HT-29 (cell line): ENCODE data around the gene NPPA. TPM values are rescaled to one million over a fixed set of nuclear protein-coding genes. Genes with fewer than 3 reads are reported as not detected.
A peak's percentile ranks its signal among the peaks of the same experiment; 100 is the strongest.

ENCODE experiments used
- DNase-seq: peaks from one replicate; pipeline ENCODE4 v3.0.0-alpha.2; 2015; ENCODE audit warnings: low spot score
- total RNA-seq: library from RNA; depleted of rRNA; stranded (reverse); fragments of >200 nt; shearing (Covaris generic); gene quantifications from 2 replicates; pipeline ENCODE4 v1.2.3, GENCODE V29; 2014

The NPPA gene
- total RNA-seq, 1 experiment from 2014 or later: not detected

DNA sequence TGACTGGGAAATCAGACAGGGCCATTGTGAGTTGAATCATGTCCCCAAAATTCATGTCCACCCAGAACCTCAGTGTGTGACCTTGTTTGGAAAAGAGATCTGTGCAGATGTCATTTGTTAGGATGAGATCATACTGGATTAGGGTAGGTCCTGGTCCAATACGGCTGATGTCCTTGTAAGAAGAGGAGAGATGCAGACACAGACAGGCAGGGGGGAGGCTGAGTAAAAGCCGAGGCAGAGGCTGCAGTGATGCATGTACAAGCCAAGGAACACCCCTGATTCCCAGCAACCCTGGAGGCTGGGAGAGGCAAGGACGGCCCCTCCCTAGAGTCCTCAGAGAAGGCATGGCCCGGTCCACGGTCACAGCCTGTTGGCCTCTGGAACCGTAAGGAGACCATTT is 27.0 kb upstream of the NPPA start:
- DNase-seq: no peak

DNA sequence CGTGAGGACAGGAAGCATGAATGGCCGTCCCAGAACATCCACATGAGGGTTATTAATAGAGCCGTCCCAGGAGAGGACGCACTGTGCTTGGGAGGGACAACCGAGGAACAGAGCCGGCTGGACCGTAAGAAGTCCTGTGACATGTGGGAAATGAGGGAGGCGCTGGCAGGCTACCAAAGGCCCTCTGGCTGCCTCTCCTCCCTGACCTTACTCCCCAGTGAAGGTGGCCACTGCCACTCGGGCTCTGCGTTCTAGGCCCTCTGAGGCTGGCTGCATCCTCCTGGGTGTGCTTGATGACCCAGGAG is 26.6 kb upstream of the NPPA start:
- no peak for DNase-seq

DNA sequence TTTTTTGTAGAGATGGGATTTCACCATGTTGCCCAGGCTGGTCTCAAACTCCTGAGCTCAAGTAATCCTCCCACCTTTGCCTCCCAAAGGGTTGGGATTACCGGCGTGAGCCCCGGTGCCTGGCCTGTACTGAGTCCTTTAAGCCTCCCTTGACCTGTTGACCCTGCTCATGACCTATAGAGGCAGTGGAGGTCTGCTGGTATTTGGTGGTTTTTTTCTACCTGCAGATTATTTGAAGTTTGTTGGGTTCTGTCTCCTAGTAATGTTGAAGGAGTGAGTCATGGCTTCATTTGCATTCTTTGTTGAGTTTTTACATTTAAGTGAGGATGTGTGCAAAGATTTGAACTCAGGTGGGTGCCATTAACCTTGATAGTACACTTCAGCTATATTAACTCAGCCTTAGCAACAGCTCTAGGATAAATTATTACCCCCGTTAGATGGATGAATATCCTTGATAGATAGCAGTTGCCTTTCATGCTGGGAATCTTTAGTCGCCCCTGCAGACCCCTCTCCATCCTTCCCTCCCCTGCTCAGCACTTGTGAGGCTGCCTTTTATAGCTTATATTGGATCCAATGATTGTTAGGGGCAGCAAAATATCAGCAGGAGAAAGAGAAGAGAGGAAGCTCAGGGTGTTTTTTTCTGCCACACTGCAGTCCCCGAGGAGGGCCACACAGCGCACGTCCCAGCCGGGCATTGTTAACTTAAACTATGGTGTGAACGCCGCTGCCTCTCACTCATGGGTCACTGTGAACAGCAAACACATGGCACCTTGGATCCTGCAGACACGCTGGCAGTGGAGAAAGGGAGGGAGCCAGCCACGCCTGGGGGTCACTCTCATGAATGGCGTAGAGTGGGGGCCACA is 26.0 kb upstream of the NPPA start:
- no peak for DNase-seq

- DNase-seq: no peak
These were observed 25.0 kb upstream of the NPPA start for GRCh38 chr1:11872545-11872944.

- DNase-seq: no peak
These were observed 22.1 kb upstream of the NPPA start for GRCh38 chr1:11869650-11870207.

- DNase-seq: no peak
These were observed 21.5 kb upstream of the NPPA start for GRCh38 chr1:11869104-11869503.

- no peak for DNase-seq
These were observed 20.9 kb upstream of the NPPA start for GRCh38 chr1:11868331-11868980.

GRCh38 chr1:11862890-11863289 is 15.3 kb upstream of the NPPA start:
- no peak for DNase-seq

DNA sequence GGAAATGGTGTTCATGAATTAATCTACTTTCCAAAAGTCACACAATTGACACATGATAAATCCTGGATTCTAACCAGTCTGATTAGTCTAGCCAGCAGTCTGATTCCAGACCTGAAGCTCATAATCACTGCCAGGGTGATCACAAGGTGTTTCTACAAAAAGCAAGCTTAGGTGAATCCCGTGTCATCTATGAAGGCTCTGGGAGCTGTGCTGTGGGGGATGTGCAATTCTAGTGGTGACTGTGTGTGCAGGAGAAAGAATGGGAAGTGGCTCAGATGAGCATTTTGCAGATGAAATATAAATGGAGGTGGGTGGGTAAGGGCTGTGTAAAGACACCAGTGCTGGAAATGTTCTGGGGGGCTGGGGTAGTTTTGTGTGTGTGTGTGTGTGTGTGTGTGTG is 13.0 kb upstream of the NPPA start:
- no peak for DNase-seq

DNA sequence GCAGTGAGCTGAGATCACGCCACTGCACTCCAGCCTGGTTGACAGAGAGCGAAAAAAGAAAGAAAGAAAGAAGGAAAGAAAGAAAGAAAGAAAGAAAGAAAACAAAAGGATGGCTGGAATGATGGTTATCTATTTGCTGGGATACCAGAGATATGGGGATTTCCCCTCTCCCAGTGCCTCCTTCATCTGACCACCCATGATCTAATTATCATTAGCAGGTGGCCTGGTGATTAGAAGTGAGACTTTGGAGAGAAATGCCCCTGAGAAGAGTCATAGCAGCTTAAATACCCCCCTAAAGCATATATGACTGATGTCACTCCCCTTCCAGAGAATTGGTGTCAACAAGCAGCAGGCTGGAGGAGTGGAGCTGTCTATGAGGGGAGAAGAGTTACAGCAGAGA is 12.5 kb upstream of the NPPA start:
- no peak for DNase-seq

- peak; percentile 40 for DNase-seq
These were observed 11.6 kb upstream of the NPPA start for GRCh38 chr1:11858968-11859871.

DNA sequence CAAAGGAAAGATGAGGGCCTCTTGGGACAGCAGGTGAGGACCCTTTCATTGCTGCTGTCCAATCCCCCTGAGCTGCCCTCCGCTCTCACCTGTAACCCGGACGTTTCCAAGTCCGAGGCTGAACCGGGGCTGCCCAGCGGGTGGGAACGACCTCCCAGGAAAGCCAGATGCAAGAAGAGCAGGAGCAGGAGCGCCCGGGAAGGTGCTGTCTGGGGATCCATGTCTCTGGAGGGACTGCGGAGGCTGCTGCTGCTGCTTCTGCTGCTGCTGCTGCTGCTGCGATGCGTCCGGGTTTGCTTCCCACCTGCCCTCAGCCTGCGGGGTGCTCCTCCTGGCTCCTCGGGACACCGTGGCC is 11.0 kb upstream of the NPPA start, which contains the start of gene NPPB:
Gene NPPB, minus strand, starts transcription at position 333 of the 355 bp plus-strand sequence. Its CDS starts 112 bp downstream, at position 221.
- DNase-seq: no peak

DNA sequence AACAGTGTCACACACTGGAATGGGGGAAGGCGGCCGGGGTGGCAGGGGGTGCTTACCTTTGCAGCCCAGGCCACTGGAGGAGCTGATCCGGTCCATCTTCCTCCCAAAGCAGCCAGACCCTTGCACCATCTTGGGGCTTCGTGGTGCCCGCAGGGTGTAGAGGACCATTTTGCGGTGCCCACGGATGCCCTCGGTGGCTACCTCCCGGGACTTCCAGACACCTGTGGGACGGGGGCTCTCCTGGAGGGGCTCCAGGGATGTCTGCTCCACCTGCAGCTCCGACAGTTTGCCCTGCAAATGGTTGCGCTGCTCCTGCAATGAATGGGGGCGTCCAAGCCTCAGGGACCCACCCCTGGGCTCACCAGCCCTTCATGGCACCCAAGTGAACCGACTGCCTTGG is 10.6 kb upstream of the NPPA start:
- no peak for DNase-seq

DNA sequence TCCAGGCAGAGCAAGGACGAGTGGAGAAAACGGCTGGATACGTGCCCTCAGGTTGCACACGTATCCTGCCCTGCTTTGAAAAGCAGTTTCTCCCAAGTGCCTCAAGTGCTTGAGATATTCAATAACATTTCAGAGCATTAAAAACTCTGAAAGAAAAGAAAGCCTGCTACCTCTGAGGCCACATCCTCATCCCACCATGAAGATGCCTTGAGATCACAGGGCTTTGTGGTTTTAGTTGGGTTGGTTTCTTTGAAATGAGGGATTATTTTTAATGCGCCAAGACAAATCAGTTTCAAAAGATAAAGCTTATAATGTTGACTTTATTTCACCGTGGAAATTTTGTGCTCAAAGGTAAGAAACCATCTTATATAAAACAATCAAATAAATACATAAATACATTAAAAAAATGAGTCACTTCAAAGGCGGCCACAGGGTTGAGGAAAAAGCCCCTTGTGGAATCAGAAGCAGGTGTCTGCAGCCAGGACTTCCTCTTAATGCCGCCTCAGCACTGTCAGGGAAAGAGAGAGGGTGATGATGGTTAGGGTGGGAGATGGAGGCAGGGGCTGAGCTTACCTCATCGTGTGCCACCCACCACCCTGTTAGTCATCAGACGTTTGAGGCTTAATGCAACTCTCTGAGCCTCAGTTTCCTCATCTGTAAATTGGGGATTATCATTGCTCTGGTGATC is 9.7 kb upstream of the NPPA start:
- no peak for DNase-seq

DNA sequence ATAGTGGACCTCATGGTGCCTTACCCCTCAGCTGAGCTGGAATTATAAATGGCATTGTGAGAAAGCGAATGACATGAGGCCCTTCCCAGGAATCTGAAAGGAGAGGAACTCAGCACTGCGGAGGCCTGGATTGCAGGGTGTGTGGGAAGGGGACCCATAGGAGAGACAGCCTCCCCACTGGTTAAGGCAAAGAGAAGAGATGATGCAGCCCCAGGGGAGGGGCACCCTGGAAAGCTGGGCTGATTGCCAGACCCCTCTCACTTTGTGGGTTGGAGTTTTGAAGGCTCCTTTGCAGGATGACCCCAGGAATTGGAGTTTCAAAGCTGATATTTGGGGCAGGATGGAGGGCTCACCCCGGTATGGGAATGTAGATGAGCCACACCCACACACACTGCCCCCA is 9.1 kb upstream of the NPPA start:
- DNase-seq: no peak

DNA sequence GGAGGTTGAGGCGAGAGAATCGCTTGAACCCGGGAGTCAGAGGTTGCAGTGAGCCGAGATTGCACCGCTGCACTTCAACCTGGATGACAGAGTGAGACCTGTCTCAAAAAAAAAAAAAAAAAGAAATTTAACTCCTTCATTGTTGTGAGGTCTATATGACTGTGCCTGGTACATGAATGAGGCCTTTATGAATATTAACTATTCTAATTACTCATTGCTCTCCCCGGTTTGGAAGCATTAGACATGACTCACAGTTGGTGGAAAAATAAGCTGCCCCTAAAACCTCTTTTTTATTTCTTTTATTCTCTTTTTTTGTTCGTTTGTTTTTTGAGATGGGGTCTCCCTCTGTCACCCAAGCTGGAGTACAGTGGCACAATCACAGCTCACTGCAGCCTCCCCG is 7.8 kb upstream of the NPPA start:
- no peak for DNase-seq

DNA sequence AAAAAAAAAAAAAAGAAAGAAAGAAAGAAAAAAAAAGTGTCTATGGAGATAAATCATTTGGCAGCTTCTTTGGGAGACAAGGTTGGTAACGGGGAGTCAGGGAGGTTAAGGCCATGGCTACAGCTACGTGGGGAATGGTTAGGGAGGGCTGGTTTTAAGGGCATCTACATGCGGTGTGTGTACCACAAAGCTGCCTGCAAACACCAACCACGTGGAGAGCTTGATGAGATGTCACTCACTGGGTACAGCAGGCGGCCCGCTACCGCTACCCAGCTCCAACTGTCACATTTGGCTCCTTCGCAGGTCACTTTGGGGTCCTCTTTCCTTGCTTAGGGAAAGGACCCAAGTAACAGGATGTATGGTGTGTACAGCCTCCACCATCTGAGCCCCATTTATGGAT is 6.9 kb upstream of the NPPA start:
- no peak for DNase-seq

DNA sequence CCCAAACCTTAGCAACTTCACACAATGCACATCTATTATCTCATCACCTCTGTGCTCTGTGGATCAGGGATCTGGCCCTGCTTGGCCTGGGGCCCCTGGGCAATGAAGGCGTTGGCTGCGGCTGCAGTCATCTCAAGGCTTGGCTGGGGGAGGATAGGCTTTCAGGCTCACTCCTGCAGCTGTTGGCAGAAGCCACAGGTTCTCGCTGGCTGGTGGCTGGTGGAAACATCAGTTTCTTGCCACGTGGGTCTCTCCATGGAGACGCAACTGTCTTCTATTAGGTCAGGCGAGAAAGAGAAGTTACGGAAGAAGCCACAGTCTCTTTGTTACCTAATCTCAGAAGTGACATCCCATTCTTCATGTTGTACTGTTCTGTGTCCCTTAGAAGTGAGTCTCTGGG is 3.6 kb upstream of the NPPA start:
- no peak for DNase-seq

- no peak for DNase-seq
These were observed 2.6 kb upstream of the NPPA start for GRCh38 chr1:11850156-11850555.

- no peak for DNase-seq
These were observed 754 bp upstream of the NPPA start for GRCh38 chr1:11848373-11848700.

- DNase-seq: peak; percentile 57
These were observed 1.8 kb downstream of the NPPA start for GRCh38 chr1:11845641-11846335.
